LNCaP clone FGC (cell line): ENCODE measurements around the gene MDP1.
"Not testable (repeated sequence)": the region's sequence is repeated elsewhere in the genome, so short reads cannot be mapped to it uniquely, and the experiment has no call there.

Source experiments
- DNase-seq: peaks from one replicate; pipeline ENCODE4 v3.0.0-alpha.2; 2011; ENCODE audit warnings: low read depth
- H3K4me3 ChIP-seq: 2 replicates; pipeline ENCODE4 v1.5.1; 2011; ENCODE audit warnings: mild to moderate bottlenecking, low read depth, low read length, control low read depth
- TF ChIP-seq, protein P1 (sequence below): IDR thresholded peaks from 2 replicates; pipeline ENCODE4 v1.5.1; 2012; ENCODE audit warnings: mild to moderate bottlenecking; ENCODE audit not compliant: control insufficient read depth, insufficient read depth; ENCODE audit errors: extremely low read depth

Gene MDP1

GRCh38 chr14:24212924-24213865, 2.7 kb downstream of the MDP1 start, which contains the start of gene CHMP4A:
TSS of gene CHMP4A (minus strand) at chr14:24213488. CDS start at chr14:24213439, 49 bp downstream.
- H3K4me3 ChIP-seq = peak within 1 kb of the TSS; percentile 64
- DNase-seq = peak; percentile 74
- TF ChIP-seq, protein P1, sequence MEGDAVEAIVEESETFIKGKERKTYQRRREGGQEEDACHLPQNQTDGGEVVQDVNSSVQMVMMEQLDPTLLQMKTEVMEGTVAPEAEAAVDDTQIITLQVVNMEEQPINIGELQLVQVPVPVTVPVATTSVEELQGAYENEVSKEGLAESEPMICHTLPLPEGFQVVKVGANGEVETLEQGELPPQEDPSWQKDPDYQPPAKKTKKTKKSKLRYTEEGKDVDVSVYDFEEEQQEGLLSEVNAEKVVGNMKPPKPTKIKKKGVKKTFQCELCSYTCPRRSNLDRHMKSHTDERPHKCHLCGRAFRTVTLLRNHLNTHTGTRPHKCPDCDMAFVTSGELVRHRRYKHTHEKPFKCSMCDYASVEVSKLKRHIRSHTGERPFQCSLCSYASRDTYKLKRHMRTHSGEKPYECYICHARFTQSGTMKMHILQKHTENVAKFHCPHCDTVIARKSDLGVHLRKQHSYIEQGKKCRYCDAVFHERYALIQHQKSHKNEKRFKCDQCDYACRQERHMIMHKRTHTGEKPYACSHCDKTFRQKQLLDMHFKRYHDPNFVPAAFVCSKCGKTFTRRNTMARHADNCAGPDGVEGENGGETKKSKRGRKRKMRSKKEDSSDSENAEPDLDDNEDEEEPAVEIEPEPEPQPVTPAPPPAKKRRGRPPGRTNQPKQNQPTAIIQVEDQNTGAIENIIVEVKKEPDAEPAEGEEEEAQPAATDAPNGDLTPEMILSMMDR = no peak

DNA sequence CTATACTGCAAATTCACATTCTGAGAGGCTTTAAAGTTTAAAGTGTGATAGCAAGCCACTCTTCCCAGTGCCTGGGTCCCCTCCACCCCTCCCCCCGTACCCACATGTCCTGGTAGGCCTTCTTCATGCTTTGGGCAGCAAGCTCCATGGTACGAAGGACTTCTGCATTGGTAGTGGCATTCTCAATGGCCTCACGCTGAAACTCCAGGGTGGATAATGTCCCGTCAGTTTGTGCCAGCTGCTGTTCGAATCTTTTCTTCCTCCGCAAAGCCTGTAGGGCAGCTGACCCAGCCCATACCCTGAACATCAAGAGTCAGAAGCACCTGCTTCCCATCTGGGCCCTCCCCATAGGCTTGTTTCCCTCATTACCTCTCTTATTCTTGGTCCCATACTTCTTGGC, 4.6 kb downstream of the MDP1 start:
- H3K4me3 ChIP-seq = no peak overlapping the region
- TF ChIP-seq, protein P1 = no peak
- DNase-seq = no peak

GRCh38 chr14:24207625-24208024, 8.2 kb downstream of the MDP1 start:
- no peak overlapping the region for H3K4me3 ChIP-seq
- TF ChIP-seq, protein P1 = no peak
- no peak for DNase-seq

DNA sequence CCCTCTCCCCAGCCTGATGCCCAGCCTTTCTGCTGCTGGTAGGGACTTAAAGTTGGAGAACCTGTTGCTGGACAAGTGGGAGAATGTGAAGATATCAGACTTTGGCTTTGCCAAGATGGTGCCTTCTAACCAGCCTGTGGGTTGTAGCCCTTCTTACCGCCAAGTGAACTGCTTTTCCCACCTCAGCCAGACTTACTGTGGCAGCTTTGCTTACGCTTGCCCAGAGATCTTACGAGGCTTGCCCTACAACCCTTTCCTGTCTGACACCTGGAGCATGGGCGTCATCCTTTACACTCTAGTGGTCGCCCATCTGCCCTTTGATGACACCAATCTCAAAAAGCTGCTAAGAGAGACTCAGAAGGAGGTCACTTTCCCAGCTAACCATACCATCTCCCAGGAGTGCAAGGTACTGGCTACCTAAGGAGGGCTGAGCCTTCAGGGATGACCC, 8.7 kb downstream of the MDP1 start:
- DNase-seq = no peak
- no peak overlapping the region for H3K4me3 ChIP-seq
- TF ChIP-seq, protein P1 = no peak

- no peak overlapping the region for H3K4me3 ChIP-seq
- DNase-seq = no peak
- TF ChIP-seq, protein P1 = no peak
These were observed 9.4 kb downstream of the MDP1 start for GRCh38 chr14:24206260-24207103.

DNA sequence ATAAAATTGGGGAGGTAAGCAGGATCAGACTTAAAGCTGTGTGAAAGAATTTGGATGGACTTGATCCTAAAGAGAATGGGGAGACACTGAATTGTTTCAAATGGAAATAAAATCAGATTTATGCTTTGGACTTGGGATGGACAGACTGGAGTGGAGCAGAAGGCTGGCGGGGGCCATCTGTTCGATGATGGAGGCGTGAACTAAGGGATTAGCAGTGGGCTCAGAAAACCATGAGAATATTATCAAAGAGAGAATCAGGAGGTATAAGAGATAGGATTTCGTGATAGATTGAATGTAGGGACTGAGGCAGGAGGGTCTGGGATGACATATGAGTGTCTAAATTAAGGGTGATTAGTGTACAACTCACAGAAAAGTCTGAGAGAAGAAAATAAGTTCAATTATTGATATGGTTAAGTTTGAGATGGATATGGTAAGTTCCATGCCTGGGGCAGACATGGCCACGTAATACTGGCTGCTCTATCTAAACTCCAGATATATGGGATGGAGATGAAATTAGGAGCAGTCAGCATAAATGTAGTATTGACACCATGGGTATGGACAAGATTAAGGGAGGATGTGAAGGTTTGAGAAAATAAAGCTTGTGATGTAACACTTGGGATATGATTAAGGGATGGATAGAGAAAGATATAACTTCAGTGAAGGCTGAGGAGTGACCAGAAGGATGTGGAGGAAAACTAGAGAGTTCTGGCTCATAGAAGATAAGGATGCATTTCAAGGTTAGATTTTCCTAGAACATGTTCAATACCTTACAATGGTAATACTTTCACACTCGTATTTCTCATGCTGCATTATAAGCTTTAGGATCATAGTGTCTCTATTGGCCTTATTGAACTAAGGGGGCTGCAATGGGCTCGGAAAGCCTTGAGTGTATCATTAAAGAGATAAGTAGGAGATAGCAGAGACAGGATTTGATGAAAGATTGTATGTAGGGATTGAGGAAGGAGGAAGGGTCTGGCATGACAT, 11.4 kb downstream of the MDP1 start:
- DNase-seq = no peak
- no peak overlapping the region for H3K4me3 ChIP-seq
- TF ChIP-seq, protein P1 = no peak

DNA sequence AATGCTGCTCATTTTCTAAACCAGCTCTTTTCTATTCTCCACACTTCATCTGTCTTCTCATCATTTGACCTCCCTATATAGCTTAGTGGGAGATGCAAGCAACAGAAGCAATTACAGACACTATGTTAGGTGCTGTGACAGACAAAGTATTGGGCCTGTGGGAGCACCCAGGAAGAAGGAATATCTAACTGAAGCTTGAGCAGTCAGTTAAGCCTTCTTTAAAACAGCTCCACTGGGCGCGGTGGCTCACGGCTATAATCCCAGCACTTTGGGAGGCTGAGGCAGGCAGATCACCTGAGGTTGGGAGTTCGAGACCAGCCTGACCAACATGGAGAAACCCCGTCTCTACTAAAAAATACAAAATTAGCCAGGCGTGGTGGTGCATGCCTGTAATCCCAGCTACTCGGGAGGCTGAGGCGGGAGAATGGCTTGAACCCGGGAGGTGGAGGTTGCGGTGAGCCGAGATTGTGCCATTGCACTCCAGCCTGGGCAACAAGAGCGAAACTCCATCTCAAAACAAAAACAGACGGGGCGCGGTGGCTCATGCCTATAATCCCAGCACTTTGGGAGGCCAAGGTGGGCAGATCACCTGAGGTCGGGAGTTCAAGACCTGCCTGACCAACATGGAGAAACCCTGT, 12.5 kb downstream of the MDP1 start:
- not testable (repeated sequence) for DNase-seq, H3K4me3 ChIP-seq

- not testable (repeated sequence) for DNase-seq
These were observed 13.3 kb downstream of the MDP1 start for GRCh38 chr14:24202538-24202937.

More at GRCh38 chr14:24202538-24202937, 13.3 kb downstream of the MDP1 start:
- H3K4me3 ChIP-seq = not testable (repeated sequence)
